B cell (primary cell): ENCODE data around the gene BMP10. TPM values are rescaled to one million over a fixed set of nuclear protein-coding genes. Genes with fewer than 3 reads are reported as not detected.
A peak's percentile ranks its signal among the peaks of the same experiment; 100 is the strongest.

Source experiments
- ATAC-seq: fragments of 200-7000 bp; cut with Tn5 transposase; one replicate; pipeline ENCODE4 v1.10.0; 2021; ENCODE audit warnings: low read depth, mild to moderate bottlenecking, moderate number of reproducible peaks, moderate library complexity
- CTCF ChIA-PET: fragments of 350-600 bp; sonication (Branson Sonifier 250); formaldehyde crosslinking; loops from one replicate; lab custom pipeline; 2021; ENCODE audit warnings: antibody characterized with exemption, inconsistent platforms; lab: Charles Lee
- POLR2A ChIA-PET: fragments of 350-600 bp; sonication (Branson Sonifier 250); formaldehyde crosslinking; loops from one replicate; lab custom pipeline; 2021; ENCODE audit warnings: antibody characterized with exemption; lab: Charles Lee
- DNase-seq: peaks from one replicate; pipeline ENCODE4 v3.0.0; 2013
- H2AFZ ChIP-seq: 2 replicates; pipeline ENCODE4 v1.6.1; 2012; ENCODE audit warnings: mild to moderate bottlenecking, low read depth, low read length; ENCODE audit not compliant: insufficient read depth, poor library complexity, severe bottlenecking
- H3K27ac ChIP-seq, 2 donors: 1 replicate in 1 of 2; 2 replicates in 1 of 2; pipeline ENCODE4 v1.5.1; 2012 to 2013; ENCODE audit warnings: low read length in 2 of 2, mild to moderate bottlenecking in 2 of 2, moderate library complexity in 1 of 2
- H3K27me3 ChIP-seq, 4 experiments: fragments of 200-600 bp in 1 of 4; sonication (generic) in 1 of 4; replicated peaks in 1 of 4; 1 replicate in 2 of 4; 2 replicates in 2 of 4; pipeline versions ENCODE4 v1.6.1 to v1.7.0; 2013 to 2016; ENCODE audit warnings: low read length in 3 of 4, mild to moderate bottlenecking in 2 of 4, mixed read lengths in 1 of 4, moderate library complexity in 1 of 4; ENCODE audit not compliant: insufficient read depth in 4 of 4, control insufficient read depth in 3 of 4; ENCODE audit errors: control extremely low read depth in 1 of 4
- H3K36me3 ChIP-seq, 2 experiments: replicated peaks in 1 of 2; 1 replicate in 1 of 2; 2 replicates in 1 of 2; pipeline versions ENCODE4 v1.6.1 to v1.7.1; 2013; ENCODE audit warnings: low read length in 1 of 2; ENCODE audit not compliant: insufficient read depth in 2 of 2, control insufficient read depth in 1 of 2; ENCODE audit errors: control extremely low read depth in 1 of 2, extremely low read depth in 1 of 2
- H3K4me1 ChIP-seq, 2 donors: fragments of 200-600 bp in 1 of 2; sonication (generic) in 1 of 2; 1 replicate in 1 of 2; 2 replicates in 1 of 2; pipeline versions ENCODE4 v1.5.1 to v1.6.1; 2013 to 2017; ENCODE audit warnings: low read length in 2 of 2; ENCODE audit not compliant: control insufficient read depth in 2 of 2, insufficient read depth in 2 of 2
- H3K4me2 ChIP-seq: replicated peaks from 2 replicates; pipeline ENCODE3; 2012; ENCODE audit warnings: mild to moderate bottlenecking, low read depth, low read length; ENCODE audit not compliant: poor library complexity, severe bottlenecking
- H3K4me3 ChIP-seq, 5 experiments: fragments of 200-600 bp in 1 of 5; sonication (generic) in 1 of 5; 1 replicate in 3 of 5; 2 replicates in 2 of 5; pipeline versions ENCODE4 v1.5.1 to v1.7.0; 2011 to 2016; ENCODE audit warnings: low read length in 4 of 5, mild to moderate bottlenecking in 4 of 5, low read depth in 2 of 5, control low read depth in 1 of 5, moderate library complexity in 1 of 5; ENCODE audit not compliant: insufficient read depth in 1 of 5; ENCODE audit errors: control extremely low read depth in 1 of 5, extremely low read depth in 1 of 5
- H3K79me2 ChIP-seq: fragments of 200-600 bp; sonication (generic); one replicate; pipeline ENCODE4 v1.6.0; 2016; ENCODE audit warnings: low read length; ENCODE audit not compliant: control insufficient read depth, insufficient read depth
- H3K9ac ChIP-seq: fragments of 200-600 bp; sonication (generic); 2 replicates; pipeline ENCODE4 v1.6.1; 2017; ENCODE audit warnings: mild to moderate bottlenecking, low read length, moderate library complexity
- H3K9me3 ChIP-seq, 3 donors: one replicate each; pipeline versions ENCODE4 v1.6.1 to v1.7.1; 2013; ENCODE audit warnings: low read length in 2 of 3; ENCODE audit not compliant: control insufficient read depth in 2 of 3, insufficient read depth in 1 of 3; ENCODE audit errors: control extremely low read depth in 1 of 3
- H4K20me1 ChIP-seq: 2 replicates; pipeline ENCODE4 v1.6.0; 2012; ENCODE audit warnings: mild to moderate bottlenecking, low read length; ENCODE audit not compliant: insufficient read depth, control insufficient read depth, poor library complexity, severe bottlenecking
- H3K27ac Mint-ChIP-seq: one replicate; pipeline ENCODE4 v1.8.0; 2021; ENCODE audit warnings: mixed read lengths
- H3K27me3 Mint-ChIP-seq: one replicate; pipeline ENCODE4 v1.8.0; 2021; ENCODE audit warnings: mixed read lengths
- H3K4me1 Mint-ChIP-seq: one replicate; pipeline ENCODE4 v1.8.0; 2021; ENCODE audit warnings: mixed read lengths
- H3K4me3 Mint-ChIP-seq: one replicate; pipeline ENCODE4 v1.8.0; 2021; ENCODE audit warnings: mixed read lengths
- H3K9me3 Mint-ChIP-seq: one replicate; pipeline ENCODE4 v1.8.0; 2022; ENCODE audit warnings: mixed read lengths; ENCODE audit not compliant: insufficient read depth
- EZH2 ChIP-seq: IDR thresholded peaks from 2 replicates; pipeline ENCODE4 v1.6.1; 2012; ENCODE audit warnings: borderline replicate concordance, low read depth, mild to moderate bottlenecking, moderate library complexity, low read length; ENCODE audit not compliant: insufficient read depth, poor library complexity, severe bottlenecking
- WGBS: methylation state at CpG from one replicate; pipeline ENCODE4 v1.1.5; 2013; ENCODE audit warnings: missing lambda C conversion rate; ENCODE audit not compliant: insufficient coverage; 5-methylcytosine and 5-hydroxymethylcytosine counted together
- intact Hi-C: fragments of 100-400 bp; cut with micrococcal nuclease; formaldehyde crosslinking; loops from one replicate; pipeline ENCODE4 v1.10.0; 2022
- polyA plus RNA-seq: library from polyadenylated mRNA; depleted of rRNA; stranded (reverse); fragments of >200 nt; gene quantifications from 2 replicates; pipeline ENCODE4 v1.2.3, GENCODE V29; 2012
- total RNA-seq, 2 donors: library from RNA; stranded (reverse); fragments of 120-200 nt in 1 of 2; gene quantifications; 1 replicate in 1 of 2; 2 replicates in 1 of 2; pipeline versions ENCODE4 v1.2.3 to v1.2.4, GENCODE V29; 2013 to 2022
- TF ChIP-seq, protein P1 (sequence below): fragments of 200-600 bp; IDR thresholded peaks from one replicate; pipeline ENCODE4 v1.8.0; 2022; ENCODE audit warnings: antibody characterized with exemption, mild to moderate bottlenecking

The BMP10 gene
- total and polyA plus RNA-seq, 2 donors (not counting 1 experiment from before 2014, with no cell fraction given): not detected

DNA sequence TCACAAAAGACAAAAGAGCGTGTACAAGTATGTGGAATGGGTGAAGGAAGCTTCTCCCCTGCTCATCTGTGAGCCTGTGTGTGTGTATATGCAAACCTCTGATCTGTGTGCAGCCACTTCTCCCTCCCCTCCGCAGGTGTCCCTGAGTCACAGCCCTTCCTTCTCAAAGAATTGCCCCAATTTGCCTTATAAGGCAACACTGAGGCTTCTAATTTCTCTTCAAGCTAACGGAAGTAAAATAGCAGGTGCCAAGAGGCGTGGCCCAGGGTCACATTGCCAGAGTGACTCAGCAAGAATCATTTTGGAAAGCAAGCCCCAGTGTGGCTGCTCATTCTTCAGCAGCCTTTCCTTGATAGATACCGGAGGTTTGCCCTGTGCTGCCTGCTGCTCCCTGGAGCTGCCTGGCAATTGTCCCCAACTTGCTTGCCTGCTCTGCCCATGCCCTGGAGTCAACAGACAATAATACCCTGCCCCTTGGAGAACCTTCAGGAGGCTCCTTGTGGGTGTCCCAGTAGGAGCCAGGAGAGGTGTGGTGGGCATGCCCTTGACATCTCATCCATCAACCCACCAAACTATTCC, 37.3 kb upstream of the BMP10 start:
- POLR2A ChIA-PET: interaction anchor here (0.8 to 1.4 kb wide), 8 partner anchors 9 to 441 kb away, joined by 3 to 5 read pairs (median 3); partner anchors contain the start of genes APLF and FBXO48
- H3K36me3 ChIP-seq: no peaks in the 10 kb centered on the region
- H3K27me3 Mint-ChIP-seq: no peaks in the 10 kb centered on the region
- peak overlapping the region; percentile 7 for H3K9ac ChIP-seq
- H3K9me3 ChIP-seq: peaks cover 0 to 5% (median 0%) of the 10 kb centered on the region in 3 donors
- no peak for TF ChIP-seq EZH2
- TF ChIP-seq, protein P1, sequence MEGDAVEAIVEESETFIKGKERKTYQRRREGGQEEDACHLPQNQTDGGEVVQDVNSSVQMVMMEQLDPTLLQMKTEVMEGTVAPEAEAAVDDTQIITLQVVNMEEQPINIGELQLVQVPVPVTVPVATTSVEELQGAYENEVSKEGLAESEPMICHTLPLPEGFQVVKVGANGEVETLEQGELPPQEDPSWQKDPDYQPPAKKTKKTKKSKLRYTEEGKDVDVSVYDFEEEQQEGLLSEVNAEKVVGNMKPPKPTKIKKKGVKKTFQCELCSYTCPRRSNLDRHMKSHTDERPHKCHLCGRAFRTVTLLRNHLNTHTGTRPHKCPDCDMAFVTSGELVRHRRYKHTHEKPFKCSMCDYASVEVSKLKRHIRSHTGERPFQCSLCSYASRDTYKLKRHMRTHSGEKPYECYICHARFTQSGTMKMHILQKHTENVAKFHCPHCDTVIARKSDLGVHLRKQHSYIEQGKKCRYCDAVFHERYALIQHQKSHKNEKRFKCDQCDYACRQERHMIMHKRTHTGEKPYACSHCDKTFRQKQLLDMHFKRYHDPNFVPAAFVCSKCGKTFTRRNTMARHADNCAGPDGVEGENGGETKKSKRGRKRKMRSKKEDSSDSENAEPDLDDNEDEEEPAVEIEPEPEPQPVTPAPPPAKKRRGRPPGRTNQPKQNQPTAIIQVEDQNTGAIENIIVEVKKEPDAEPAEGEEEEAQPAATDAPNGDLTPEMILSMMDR: no peak
- H3K27me3 ChIP-seq: no peaks in the 10 kb centered on the region
- intact Hi-C loops: loop anchor here (1.0 to 5.0 kb wide), 3 partner anchors 141 to 441 kb away; partner anchors contain the start of genes APLF and FBXO48
- ATAC-seq (peak; percentile 97), DNase-seq (peak; percentile 90)
- H3K4me2 ChIP-seq: peak overlapping the region; percentile 46
- no peaks in the 10 kb centered on the region for H4K20me1 ChIP-seq
- H3K27ac Mint-ChIP-seq: peak overlapping the region; percentile 88
- H3K79me2 ChIP-seq: no peaks in the 10 kb centered on the region
- peaks cover 24 to 29% of the 10 kb centered on the region in 2 donors for H3K4me1 ChIP-seq
- peak overlapping the region in 1 of 5 experiments; percentile 7 for H3K4me3 ChIP-seq
- H3K9me3 Mint-ChIP-seq: no peaks in the 10 kb centered on the region
- H3K27ac ChIP-seq: peak overlapping the region; percentile 61 to 72
- peak overlapping the region; percentile 57 for H3K4me3 Mint-ChIP-seq
- CTCF ChIA-PET: interaction anchor here (0.7 to 5.6 kb wide), 44 partner anchors 9 to 547 kb away, joined by 3 to 133 read pairs (median 5); partner anchors contain the start of genes APLF and FBXO48
- peak overlapping the region; percentile 52 for H2AFZ ChIP-seq
- H3K4me1 Mint-ChIP-seq: peaks cover 32% of the 10 kb centered on the region
- 0% methylated on average over 4 of the region's 5 CpGs for WGBS

DNA sequence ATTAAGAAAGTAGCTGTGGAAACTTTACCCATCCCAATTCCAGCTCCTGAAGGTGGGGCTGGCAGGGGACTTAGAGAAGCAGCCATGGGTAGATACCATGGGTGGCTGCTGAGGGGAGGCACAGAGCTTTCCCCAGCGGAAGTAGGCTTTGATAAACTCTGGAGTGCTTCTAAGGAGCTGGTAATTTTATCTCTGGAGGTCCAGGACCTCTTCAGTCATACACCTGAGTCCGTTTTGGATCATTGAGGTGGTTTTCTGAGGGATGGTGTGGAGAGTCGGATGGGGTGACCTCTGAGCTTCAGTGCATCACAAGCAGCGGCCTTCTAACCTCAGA, 36.7 kb upstream of the BMP10 start:
- H3K27me3 ChIP-seq: no peaks in the 10 kb centered on the region
- no peaks in the 10 kb centered on the region for H3K9me3 Mint-ChIP-seq
- no peaks in the 10 kb centered on the region for H3K27me3 Mint-ChIP-seq
- WGBS: 54% methylated on average over 3 of the region's 4 CpGs
- no peak overlapping the region for H3K4me3 ChIP-seq
- H3K36me3 ChIP-seq: no peaks in the 10 kb centered on the region
- peak; percentile 15 for DNase-seq
- TF ChIP-seq, protein P1: no peak
- no peak for TF ChIP-seq EZH2
- H3K27ac Mint-ChIP-seq: peak overlapping the region; percentile 88
- H3K4me2 ChIP-seq: peak overlapping the region; percentile 46
- peak overlapping the region; percentile 7 for H3K9ac ChIP-seq
- peak overlapping the region; percentile 57 for H3K4me3 Mint-ChIP-seq
- ChIA-PET CTCF (interaction anchor here (0.8 to 5.6 kb wide), 43 partner anchors 10 to 547 kb away, joined by 3 to 133 read pairs (median 5); partner anchors contain the start of genes APLF and FBXO48), POLR2A (interaction anchor here (0.8 to 1.4 kb wide), 8 partner anchors 8 to 440 kb away, joined by 3 to 5 read pairs (median 3); partner anchors contain the start of genes APLF and FBXO48)
- H3K27ac ChIP-seq: peak overlapping the region; percentile 61 to 72
- no peak for ATAC-seq
- H3K79me2 ChIP-seq: no peaks in the 10 kb centered on the region
- peaks cover 24 to 29% of the 10 kb centered on the region in 2 donors for H3K4me1 ChIP-seq
- peaks cover 32% of the 10 kb centered on the region for H3K4me1 Mint-ChIP-seq
- H3K9me3 ChIP-seq: peaks cover 0 to 5% (median 0%) of the 10 kb centered on the region in 3 donors
- intact Hi-C loops: loop anchor here (1.0 to 5.0 kb wide), 3 partner anchors 141 to 441 kb away; partner anchors contain the start of genes APLF and FBXO48
- peak overlapping the region; percentile 52 for H2AFZ ChIP-seq
- no peaks in the 10 kb centered on the region for H4K20me1 ChIP-seq
